Upper lobe of left lung (tissue), 4 donors: ENCODE results near the gene TTC22.

Source experiments
- EP300 ChIP-seq, 4 donors: sonication (generic); formaldehyde crosslinking; IDR thresholded peaks; one replicate each; pipeline ENCODE4 v1.5.1; 2017; ENCODE audit warnings: antibody characterized with exemption in 4 of 4, control low read depth in 2 of 4
- POLR2A ChIP-seq, 4 donors: fragments of 450-650 bp; IDR thresholded peaks; one replicate each; pipeline ENCODE4 v1.5.1; 2016 to 2017; ENCODE audit warnings: antibody characterized with exemption in 4 of 4, mild to moderate bottlenecking in 2 of 4
- POLR2AphosphoS5 ChIP-seq, 2 donors: sonication (generic); formaldehyde crosslinking; IDR thresholded peaks; one replicate each; pipeline ENCODE4 v1.5.1; 2017; ENCODE audit warnings: antibody characterized with exemption in 2 of 2
- TF ChIP-seq, protein P1 (sequence below), 6 experiments: fragments of 450-650 bp in 4 of 6; fragments of 200-600 bp in 2 of 6; sonication (generic) in 2 of 6; IDR thresholded peaks; one replicate each; pipeline ENCODE4 v1.5.1; 2016 to 2019; ENCODE audit warnings: antibody characterized with exemption in 6 of 6

DNA sequence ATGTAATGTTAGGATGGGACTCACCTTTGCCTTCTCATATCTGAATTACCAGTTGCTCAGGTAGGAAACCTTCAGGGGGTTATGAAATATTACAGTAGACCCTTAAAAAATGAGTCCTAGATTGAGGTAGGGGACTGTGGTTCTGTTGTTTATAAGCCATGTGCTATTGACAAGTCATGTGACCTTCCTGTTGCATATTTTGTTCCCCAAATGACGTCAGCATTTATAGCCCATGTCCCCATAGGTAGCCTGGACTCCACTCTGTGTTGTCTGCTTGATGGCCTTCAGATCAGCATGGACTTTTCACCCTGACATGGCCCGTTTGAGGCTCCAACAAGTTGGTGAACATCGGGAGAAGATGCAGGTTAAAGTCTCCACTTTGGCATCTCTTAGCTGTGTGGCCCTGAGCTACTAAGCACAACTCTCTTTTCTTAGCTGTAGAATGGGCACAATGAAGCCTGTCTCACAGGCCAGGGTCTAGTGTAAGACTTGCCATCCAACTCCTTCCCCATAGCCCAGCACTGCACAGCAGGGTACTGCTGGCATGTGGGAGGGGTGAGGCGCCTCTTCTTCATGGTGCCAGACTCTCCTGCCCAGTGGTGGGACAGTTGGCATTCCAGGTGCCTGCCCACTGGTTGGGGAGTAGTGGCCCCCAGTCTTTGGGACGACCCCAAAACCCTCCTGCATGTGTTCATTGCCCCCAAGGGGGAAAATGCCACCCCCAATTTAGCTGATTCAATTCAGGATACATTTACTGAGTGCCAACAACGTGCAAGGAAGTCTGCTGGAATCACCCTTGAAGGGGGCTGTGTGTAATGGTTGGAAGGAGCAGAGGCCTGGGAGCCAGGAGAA lies 36.1 kb upstream of the TTC22 start:
- TF ChIP-seq POLR2AphosphoS5 (IDR thresholded peaks at IDR 0.05) (no peak), EP300 (IDR thresholded peaks at IDR 0.05) (no peak), POLR2A (IDR thresholded peaks at IDR 0.05) (no peak)
- TF ChIP-seq, protein P1, sequence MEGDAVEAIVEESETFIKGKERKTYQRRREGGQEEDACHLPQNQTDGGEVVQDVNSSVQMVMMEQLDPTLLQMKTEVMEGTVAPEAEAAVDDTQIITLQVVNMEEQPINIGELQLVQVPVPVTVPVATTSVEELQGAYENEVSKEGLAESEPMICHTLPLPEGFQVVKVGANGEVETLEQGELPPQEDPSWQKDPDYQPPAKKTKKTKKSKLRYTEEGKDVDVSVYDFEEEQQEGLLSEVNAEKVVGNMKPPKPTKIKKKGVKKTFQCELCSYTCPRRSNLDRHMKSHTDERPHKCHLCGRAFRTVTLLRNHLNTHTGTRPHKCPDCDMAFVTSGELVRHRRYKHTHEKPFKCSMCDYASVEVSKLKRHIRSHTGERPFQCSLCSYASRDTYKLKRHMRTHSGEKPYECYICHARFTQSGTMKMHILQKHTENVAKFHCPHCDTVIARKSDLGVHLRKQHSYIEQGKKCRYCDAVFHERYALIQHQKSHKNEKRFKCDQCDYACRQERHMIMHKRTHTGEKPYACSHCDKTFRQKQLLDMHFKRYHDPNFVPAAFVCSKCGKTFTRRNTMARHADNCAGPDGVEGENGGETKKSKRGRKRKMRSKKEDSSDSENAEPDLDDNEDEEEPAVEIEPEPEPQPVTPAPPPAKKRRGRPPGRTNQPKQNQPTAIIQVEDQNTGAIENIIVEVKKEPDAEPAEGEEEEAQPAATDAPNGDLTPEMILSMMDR (IDR thresholded peaks at IDR 0.05) = no peak
